Astrocyte of the cerebellum (primary cell): Measurements from ENCODE around the gene UGGT2.

Source experiments
- DNase-seq: peaks from one replicate; pipeline ENCODE4 v3.0.0-alpha.2; 2011; ENCODE audit warnings: low read depth
- H3K4me3 ChIP-seq: 2 replicates; pipeline ENCODE4 v1.5.1; 2011; ENCODE audit warnings: mild to moderate bottlenecking, low read depth, low read length, moderate library complexity
- CTCF ChIP-seq: IDR thresholded peaks from 2 replicates; pipeline ENCODE4 v1.5.1; 2012; ENCODE audit warnings: low read length, low read depth, moderate library complexity, mild to moderate bottlenecking; ENCODE audit errors: missing control alignments
- in situ Hi-C: cut with HindIII; loops from 2 replicates; pipeline ENCODE4 v1.10.0; 2017; ENCODE audit warnings: low sequenced_read_pairs

The UGGT2 gene

GRCh38 chr13:96089749-96090239 lies 36.6 kb upstream of the UGGT2 start, which contains the start of gene HS6ST3:
Gene HS6ST3 (plus strand): TSS chr13:96090107.
- no peak for DNase-seq
- TF ChIP-seq CTCF: no peak
- H3K4me3 ChIP-seq: peak within 1 kb of the TSS; percentile 53
- in situ Hi-C loops: no loop called here

- in situ Hi-C loops: no loop called here
- DNase-seq: no peak
- H3K4me3 ChIP-seq: no peak overlapping the region
- TF ChIP-seq CTCF: no peak
Measured at GRCh38 chr13:96089139-96089538, 35.9 kb upstream of the UGGT2 start.

GRCh38 chr13:96086736-96087135 lies 33.5 kb upstream of the UGGT2 start:
- in situ Hi-C loops: no loop called here
- TF ChIP-seq CTCF: no peak
- no peak overlapping the region for H3K4me3 ChIP-seq
- no peak for DNase-seq

GRCh38 chr13:96082640-96083039 lies 29.4 kb upstream of the UGGT2 start:
- TF ChIP-seq CTCF: no peak
- in situ Hi-C loops: no loop called here
- no peak overlapping the region for H3K4me3 ChIP-seq
- DNase-seq: no peak

GRCh38 chr13:96081888-96082287 lies 28.7 kb upstream of the UGGT2 start:
- no peak overlapping the region for H3K4me3 ChIP-seq
- in situ Hi-C loops: no loop called here
- no peak for TF ChIP-seq CTCF
- no peak for DNase-seq

GRCh38 chr13:96080676-96081075 lies 27.5 kb upstream of the UGGT2 start:
- H3K4me3 ChIP-seq: no peak overlapping the region
- DNase-seq: no peak
- TF ChIP-seq CTCF: no peak
- in situ Hi-C loops: no loop called here

- H3K4me3 ChIP-seq: no peak overlapping the region
- TF ChIP-seq CTCF: peak; percentile 52
- no peak for DNase-seq
- in situ Hi-C loops: no loop called here
Measured at GRCh38 chr13:96075953-96076543, 22.8 kb upstream of the UGGT2 start.
